Measurements from ENCODE around the gene NDUFC1.

- TF ChIP-seq CTCF (conservative IDR thresholded peaks at IDR 0.05 in 1 of 2, IDR thresholded peaks at IDR 0.05 in 1 of 2; ENCODE audit: low read depth in 1 of 2, low read length in 2 of 2) (no peak), EZH2 (IDR thresholded peaks at IDR 0.05; ENCODE audit: low read length, missing control alignments) (no peak)
Measured at GRCh38 chr4:139278912-139279759, 23.1 kb downstream of the NDUFC1 start.

All from fibroblast of lung (primary cell).